Lower lobe of right lung (tissue), 2 donors: ENCODE data around the gene HRAS. TPM values are rescaled to one million over a fixed set of nuclear protein-coding genes. Genes with fewer than 3 reads are reported as not detected.

Experiments
- ATAC-seq, 2 donors: fragments of 200-7000 bp; cut with Tn5 transposase; one replicate each; pipeline ENCODE4 v1.9.1; 2020 to 2022; ENCODE audit warnings: mild to moderate bottlenecking in 2 of 2, moderate library complexity in 2 of 2
- DNase-seq: peaks from one replicate; pipeline ENCODE4 v3.0.0-alpha.2; 2020
- H3K27ac ChIP-seq: fragments of 200-600 bp; one replicate; pipeline ENCODE4 v1.8.0; 2022
- H3K27me3 ChIP-seq: fragments of 200-600 bp; one replicate; pipeline ENCODE4 v1.8.0; 2022; ENCODE audit warnings: low read depth
- H3K36me3 ChIP-seq: fragments of 200-600 bp; one replicate; pipeline ENCODE4 v1.8.0; 2022; ENCODE audit warnings: mild to moderate bottlenecking
- H3K4me1 ChIP-seq: fragments of 200-600 bp; one replicate; pipeline ENCODE4 v1.8.0; 2022
- H3K4me3 ChIP-seq: fragments of 200-600 bp; one replicate; pipeline ENCODE4 v1.8.0; 2022; ENCODE audit warnings: mild to moderate bottlenecking
- H3K9me3 ChIP-seq: fragments of 200-600 bp; one replicate; pipeline ENCODE4 v1.8.0; 2022
- CTCF ChIP-seq: fragments of 200-600 bp; IDR thresholded peaks from one replicate; pipeline ENCODE4 v1.8.0; 2022; ENCODE audit warnings: antibody characterized with exemption, mild to moderate bottlenecking
- intact Hi-C: fragments of 100-400 bp; cut with DNase I; formaldehyde crosslinking; loops from one replicate; pipeline ENCODE4 v1.11.0; 2022
- total RNA-seq: library from RNA; stranded (reverse); fragmentation: NEBNext Ultra II Directional; extraction: Animal tissue kit (Norgen Biotek cat#: 25700); gene quantifications from one replicate; pipeline ENCODE4 v1.2.1, GENCODE V29; 2021
- donor health status: DM: no; HTN: yes; CAD: no; lungs with severe emphysema.

HRAS gene
- total RNA-seq, 1 donor from 2014 or later: 36.3 TPM

GRCh38 chr11:514606-515005, 20.8 kb downstream of the HRAS start:
- no peak for DNase-seq
- no peaks in the 10 kb centered on the region for H3K9me3 ChIP-seq
- H3K27ac ChIP-seq: no peak overlapping the region
- H3K4me3 ChIP-seq: no peak overlapping the region
- intact Hi-C loops: no loop called here
- no peaks in the 10 kb centered on the region for H3K4me1 ChIP-seq
- no peak for ATAC-seq
- no peaks in the 10 kb centered on the region for H3K27me3 ChIP-seq
- H3K36me3 ChIP-seq: peaks cover 27% of the 10 kb centered on the region
- TF ChIP-seq CTCF: no peak

- no peak for DNase-seq
- peaks cover 3% of the 10 kb centered on the region for H3K4me1 ChIP-seq
- intact Hi-C loops: no loop called here
- no peaks in the 10 kb centered on the region for H3K9me3 ChIP-seq
- H3K27ac ChIP-seq: no peak overlapping the region
- ATAC-seq: peak in 1 of 2 donors; percentile 37
- H3K4me3 ChIP-seq: no peak overlapping the region
- peaks cover 38% of the 10 kb centered on the region for H3K36me3 ChIP-seq
- no peak for TF ChIP-seq CTCF
- H3K27me3 ChIP-seq: no peaks in the 10 kb centered on the region
Observed at GRCh38 chr11:512761-513595, 22.4 kb downstream of the HRAS start.

- no peak for TF ChIP-seq CTCF
- peaks cover 29% of the 10 kb centered on the region for H3K4me1 ChIP-seq
- H3K27ac ChIP-seq: no peak overlapping the region
- H3K9me3 ChIP-seq: no peaks in the 10 kb centered on the region
- ATAC-seq: no peak
- H3K27me3 ChIP-seq: no peaks in the 10 kb centered on the region
- intact Hi-C loops: no loop called here
- no peak for DNase-seq
- peaks cover 36% of the 10 kb centered on the region for H3K36me3 ChIP-seq
- no peak overlapping the region for H3K4me3 ChIP-seq
Observed at GRCh38 chr11:508956-509355, 26.4 kb downstream of the HRAS start.

GRCh38 chr11:507727-508515, 27.5 kb downstream of the HRAS start:
- intact Hi-C loops: no loop called here
- no peaks in the 10 kb centered on the region for H3K9me3 ChIP-seq
- H3K27ac ChIP-seq: peak overlapping the region; percentile 73
- no peak for TF ChIP-seq CTCF
- peaks cover 39% of the 10 kb centered on the region for H3K4me1 ChIP-seq
- DNase-seq (no peak), ATAC-seq (no peak)
- H3K4me3 ChIP-seq: peak overlapping the region; percentile 82
- no peaks in the 10 kb centered on the region for H3K27me3 ChIP-seq
- peaks cover 33% of the 10 kb centered on the region for H3K36me3 ChIP-seq

GRCh38 chr11:506995-507726, 28.2 kb downstream of the HRAS start, which contains the start of gene RNH1:
RNH1 (minus strand) TSS chr11:507242; CDS start chr11:502162, 5,080 bp downstream.
- DNase-seq (peak; percentile 99), ATAC-seq (peak; percentile 89 to 95)
- peak within 1 kb of the TSS; percentile 82 for H3K4me3 ChIP-seq
- intact Hi-C loops: no loop called here
- peaks cover 46% of the 10 kb centered on the region for H3K4me1 ChIP-seq
- H3K27ac ChIP-seq: peak within 1 kb of the TSS; percentile 100
- H3K36me3 ChIP-seq: peaks cover 25% of the 10 kb centered on the region
- H3K9me3 ChIP-seq: no peaks in the 10 kb centered on the region
- H3K27me3 ChIP-seq: no peaks in the 10 kb centered on the region
- TF ChIP-seq CTCF: no peak
